CD14-positive monocyte (primary cell): ENCODE data around the gene FAM237A. TPM values are rescaled to one million over a fixed set of nuclear protein-coding genes. Genes with fewer than 3 reads are reported as not detected.

Experiments used
- DNase-seq, 3 donors: peaks; one replicate each; pipeline ENCODE4 v3.0.0-alpha.2; 2011 to 2022
- H2AFZ ChIP-seq: 2 replicates; pipeline ENCODE4 v1.6.0; 2012; ENCODE audit warnings: mild to moderate bottlenecking, low read depth, low read length, inconsistent platforms; ENCODE audit not compliant: insufficient read depth, poor library complexity, severe bottlenecking
- H3K27ac ChIP-seq, 2 donors: 1 replicate in 1 of 2; 2 replicates in 1 of 2; pipeline ENCODE4 v1.5.1; 2012 to 2013; ENCODE audit warnings: low read length in 2 of 2, control low read depth in 1 of 2, inconsistent platforms in 1 of 2, low read depth in 1 of 2, mild to moderate bottlenecking in 1 of 2
- H3K27me3 ChIP-seq, 2 donors: one replicate each; pipeline versions ENCODE4 v1.6.0 to v1.6.1; 2011 to 2013; ENCODE audit warnings: low read length in 2 of 2; ENCODE audit not compliant: control insufficient read depth in 2 of 2, insufficient read depth in 2 of 2
- H3K36me3 ChIP-seq, 2 donors: replicated peaks in 1 of 2; 1 replicate in 1 of 2; 2 replicates in 1 of 2; pipeline versions ENCODE4 v1.5.1 to v1.6.1; 2012 to 2013; ENCODE audit warnings: low read length in 2 of 2, control low read depth in 1 of 2, inconsistent platforms in 1 of 2, mild to moderate bottlenecking in 1 of 2; ENCODE audit not compliant: insufficient read depth in 2 of 2, control insufficient read depth in 1 of 2
- H3K4me1 ChIP-seq, 2 donors: 1 replicate in 1 of 2; 2 replicates in 1 of 2; pipeline versions ENCODE4 v1.5.1 to v1.6.1; 2012 to 2013; ENCODE audit warnings: low read length in 2 of 2, control low read depth in 1 of 2, inconsistent platforms in 1 of 2, mild to moderate bottlenecking in 1 of 2, moderate library complexity in 1 of 2; ENCODE audit not compliant: insufficient read depth in 2 of 2, control insufficient read depth in 1 of 2
- H3K4me2 ChIP-seq: replicated peaks from 2 replicates; pipeline ENCODE3; 2012; ENCODE audit warnings: low read length, moderate library complexity, mild to moderate bottlenecking; ENCODE audit not compliant: poor library complexity, severe bottlenecking; ENCODE audit errors: extremely low read depth
- H3K4me3 ChIP-seq, 3 experiments: fragments of 200-600 bp in 1 of 3; sonication (generic) in 1 of 3; replicated peaks in 1 of 3; 1 replicate in 2 of 3; 2 replicates in 1 of 3; pipeline ENCODE4 v1.5.1; 2011 to 2013; ENCODE audit warnings: low read length in 3 of 3, mild to moderate bottlenecking in 3 of 3, control low read depth in 2 of 3, low read depth in 2 of 3, inconsistent platforms in 1 of 3, moderate library complexity in 1 of 3
- H3K79me2 ChIP-seq: 2 replicates; pipeline ENCODE4 v1.6.0; 2012; ENCODE audit warnings: mild to moderate bottlenecking, control low read depth, inconsistent platforms, low read length, moderate library complexity; ENCODE audit not compliant: insufficient read depth
- H3K9ac ChIP-seq: 2 replicates; pipeline ENCODE4 v1.6.0; 2017; ENCODE audit warnings: low read length, mild to moderate bottlenecking; ENCODE audit not compliant: insufficient read depth, poor library complexity, severe bottlenecking
- H3K9me3 ChIP-seq, 2 donors: replicated peaks in 1 of 2; 1 replicate in 1 of 2; 2 replicates in 1 of 2; pipeline versions ENCODE4 v1.5.1 to v1.6.1; 2012 to 2013; ENCODE audit warnings: low read length in 2 of 2, control low read depth in 1 of 2; ENCODE audit not compliant: control insufficient read depth in 1 of 2, insufficient read depth in 1 of 2
- H4K20me1 ChIP-seq: 2 replicates; pipeline ENCODE4 v1.6.0; 2012; ENCODE audit warnings: mild to moderate bottlenecking, low read length, control low read depth, moderate library complexity; ENCODE audit not compliant: insufficient read depth
- H3K27ac Mint-ChIP-seq, 7 donors: one replicate each; pipeline ENCODE4 v1.8.0; 2020; ENCODE audit warnings: mild to moderate bottlenecking in 7 of 7, mixed read lengths in 7 of 7, moderate library complexity in 6 of 7, inconsistent platforms in 2 of 7
- H3K27me3 Mint-ChIP-seq, 3 donors: one replicate each; pipeline ENCODE4 v1.8.0; 2021 to 2022; ENCODE audit warnings: low read depth in 3 of 3, mild to moderate bottlenecking in 3 of 3, mixed read lengths in 3 of 3, moderate library complexity in 3 of 3, inconsistent platforms in 1 of 3
- H3K36me3 Mint-ChIP-seq, 2 donors: one replicate each; pipeline ENCODE4 v1.8.0; 2020; ENCODE audit warnings: mixed read lengths in 2 of 2, inconsistent platforms in 1 of 2, mild to moderate bottlenecking in 1 of 2
- H3K4me1 Mint-ChIP-seq: one replicate; pipeline ENCODE4 v1.8.0; 2020; ENCODE audit warnings: mild to moderate bottlenecking, mixed read lengths
- H3K4me3 Mint-ChIP-seq, 2 donors: one replicate each; pipeline ENCODE4 v1.8.0; 2020; ENCODE audit warnings: mild to moderate bottlenecking in 2 of 2, mixed read lengths in 2 of 2, moderate library complexity in 1 of 2
- H3K9me3 Mint-ChIP-seq, 7 donors: one replicate each; pipeline ENCODE4 v1.8.0; 2020 to 2022; ENCODE audit warnings: mixed read lengths in 7 of 7, mild to moderate bottlenecking in 6 of 7, moderate library complexity in 6 of 7, inconsistent platforms in 2 of 7
- CTCF ChIP-seq: fragments of 200-600 bp; IDR thresholded peaks from one replicate; pipeline ENCODE4 v1.8.0; 2022; ENCODE audit warnings: antibody characterized with exemption, mild to moderate bottlenecking
- WGBS: methylation state at CpG from one replicate; pipeline ENCODE4 v1.1.5; 2013; ENCODE audit warnings: missing lambda C conversion rate; ENCODE audit not compliant: insufficient coverage; 5-methylcytosine and 5-hydroxymethylcytosine counted together
- intact Hi-C, 2 donors: fragments of 100-400 bp; cut with micrococcal nuclease; formaldehyde crosslinking; loops; one replicate each; pipeline versions ENCODE4 v1.15.0 to v1.15.1; 2023
- polyA plus RNA-seq, 3 donors: library from polyadenylated mRNA; depleted of rRNA in 1 of 3; unstranded in 2 of 3; stranded (reverse) in 1 of 3; fragments of 300-500 nt in 2 of 3; fragments of >200 nt in 1 of 3; fragmentation: Illumina TruSeq in 2 of 3; gene quantifications; 1 replicate in 2 of 3; 2 replicates in 1 of 3; pipeline ENCODE4 v1.2.3, GENCODE V29; 2012 to 2021

Gene FAM237A
- polyA plus RNA-seq, 3 donors = not detected

DNA sequence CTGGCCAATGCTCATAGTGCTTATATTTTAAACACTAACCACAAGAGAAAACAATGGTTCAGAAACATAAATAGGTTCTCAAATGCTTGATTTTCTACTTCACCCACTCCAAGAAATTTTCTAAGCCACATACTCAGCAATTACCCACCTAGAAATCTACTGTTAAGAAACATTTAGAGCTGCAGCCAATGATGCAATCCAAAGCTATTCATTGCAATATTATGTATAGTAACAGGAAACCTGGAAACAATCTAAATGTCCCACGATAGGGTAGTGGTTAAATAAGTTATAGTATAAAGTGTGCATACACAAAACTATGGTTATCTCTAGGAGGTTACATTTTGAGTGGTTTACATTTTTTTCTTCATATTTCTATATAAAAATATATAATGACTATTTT lies 5.7 kb downstream of the FAM237A start:
- no peaks in the 10 kb centered on the region for H3K4me1 ChIP-seq
- intact Hi-C loops = no loop called here
- no peak overlapping the region for H3K27ac ChIP-seq
- TF ChIP-seq CTCF = no peak
- no peak overlapping the region for H3K9ac ChIP-seq
- Mint-ChIP-seq H3K36me3 (no peaks in the 10 kb centered on the region), H3K27ac (no peak overlapping the region), H3K27me3 (peaks cover 0 to 7% (median 5%) of the 10 kb centered on the region in 3 donors), H3K4me1 (no peaks in the 10 kb centered on the region), H3K4me3 (no peak overlapping the region), H3K9me3 (peaks cover 0 to 3% (median 0%) of the 10 kb centered on the region in 7 donors)
- H3K9me3 ChIP-seq = no peaks in the 10 kb centered on the region
- peaks cover 0 to 3% of the 10 kb centered on the region in 2 donors for H3K27me3 ChIP-seq
- WGBS = no CpG with 5 or more reads among the region's 1 CpG
- H2AFZ ChIP-seq = no peak overlapping the region
- H3K79me2 ChIP-seq = no peaks in the 10 kb centered on the region
- H3K4me2 ChIP-seq = no peak overlapping the region
- no peak for DNase-seq
- no peak overlapping the region for H3K4me3 ChIP-seq
- no peaks in the 10 kb centered on the region for H3K36me3 ChIP-seq
- H4K20me1 ChIP-seq = no peaks in the 10 kb centered on the region

GRCh38 chr2:206657087-206657486 lies 14.8 kb downstream of the FAM237A start:
- Mint-ChIP-seq H3K27me3 (peaks cover 0 to 3% (median 0%) of the 10 kb centered on the region in 3 donors), H3K4me1 (no peaks in the 10 kb centered on the region), H3K4me3 (no peak overlapping the region), H3K27ac (no peak overlapping the region), H3K9me3 (peaks cover 0 to 13% (median 4%) of the 10 kb centered on the region in 7 donors), H3K36me3 (no peaks in the 10 kb centered on the region)
- Histone ChIP-seq H2AFZ (no peak overlapping the region), H3K27me3 (no peaks in the 10 kb centered on the region), H3K9ac (no peak overlapping the region), H3K27ac (no peak overlapping the region), H3K4me2 (no peak overlapping the region), H3K4me1 (no peaks in the 10 kb centered on the region), H3K79me2 (no peaks in the 10 kb centered on the region), H3K36me3 (no peaks in the 10 kb centered on the region), H4K20me1 (no peaks in the 10 kb centered on the region), H3K4me3 (no peak overlapping the region), H3K9me3 (peaks cover 0 to 3% of the 10 kb centered on the region in 2 donors)
- intact Hi-C loops = no loop called here
- no peak for TF ChIP-seq CTCF
- WGBS = no CpG with 5 or more reads among the region's 1 CpG
- DNase-seq = no peak
